Central memory CD8-positive, alpha-beta T cell (primary cell): ENCODE data around the gene SLC66A1.

Experiments
- ATAC-seq: fragments of 150-1000 bp; cut with Tn5 transposase; replicated peaks from 2 replicates; pipeline ENCODE4 v1.10.0; 2022; ENCODE audit warnings: mild to moderate bottlenecking, moderate FRiP score, moderate number of reproducible peaks; ENCODE audit not compliant: poor library complexity, severe bottlenecking; ENCODE audit errors: extremely low read depth
- DNase-seq, 2 donors: peaks; one replicate each; pipeline ENCODE4 v3.0.0; 2021; ENCODE audit warnings: low spot score in 2 of 2
- H3K27ac Mint-ChIP-seq: one replicate; pipeline ENCODE4 v1.8.0; 2022; ENCODE audit warnings: low read depth, mild to moderate bottlenecking, moderate library complexity, mixed read lengths
- H3K27me3 Mint-ChIP-seq: one replicate; pipeline ENCODE4 v1.8.0; 2022; ENCODE audit warnings: mixed read lengths
- H3K36me3 Mint-ChIP-seq: one replicate; pipeline ENCODE4 v1.8.0; 2022; ENCODE audit warnings: mild to moderate bottlenecking, moderate library complexity, mixed read lengths; ENCODE audit not compliant: insufficient read depth
- H3K4me1 Mint-ChIP-seq: one replicate; pipeline ENCODE4 v1.8.0; 2022; ENCODE audit warnings: mixed read lengths
- H3K4me3 Mint-ChIP-seq: one replicate; pipeline ENCODE4 v1.8.0; 2022; ENCODE audit warnings: mild to moderate bottlenecking, moderate library complexity, mixed read lengths
- H3K9me3 Mint-ChIP-seq: one replicate; pipeline ENCODE4 v1.8.0; 2022; ENCODE audit warnings: mixed read lengths

The SLC66A1 gene

GRCh38 chr1:19323987-19324664 lies 12.0 kb downstream of the SLC66A1 start:
- Mint-ChIP-seq H3K36me3 (peaks cover 49% of the 10 kb centered on the region), H3K27me3 (no peaks in the 10 kb centered on the region), H3K27ac (peak overlapping the region; percentile 55), H3K9me3 (no peaks in the 10 kb centered on the region), H3K4me1 (peaks cover 10% of the 10 kb centered on the region), H3K4me3 (no peak overlapping the region)
- ATAC-seq (no peak), DNase-seq (no peak)

- no peak for DNase-seq
- H3K36me3 Mint-ChIP-seq, result peaks cover 50% of the 10 kb centered on the region
- no peaks in the 10 kb centered on the region for H3K9me3 Mint-ChIP-seq
- no peak overlapping the region for H3K4me3 Mint-ChIP-seq
- no peaks in the 10 kb centered on the region for H3K27me3 Mint-ChIP-seq
- no peak for ATAC-seq
- peaks cover 10% of the 10 kb centered on the region for H3K4me1 Mint-ChIP-seq
- peak overlapping the region; percentile 55 for H3K27ac Mint-ChIP-seq
Measured at GRCh38 chr1:19324665-19324990, 12.5 kb downstream of the SLC66A1 start.

- Mint-ChIP-seq H3K9me3 (no peaks in the 10 kb centered on the region), H3K4me3 (no peak overlapping the region)
- ATAC-seq, result no peak
Measured at GRCh38 chr1:19325368-19325957, 13.3 kb downstream of the SLC66A1 start.

GRCh38 chr1:19325958-19326747 lies 14.0 kb downstream of the SLC66A1 start:
- Mint-ChIP-seq H3K36me3 (peaks cover 51% of the 10 kb centered on the region), H3K4me1 (peaks cover 10% of the 10 kb centered on the region), H3K4me3 (no peak overlapping the region), H3K27ac (peak overlapping the region; percentile 29), H3K9me3 (no peaks in the 10 kb centered on the region), H3K27me3 (no peaks in the 10 kb centered on the region)
- ATAC-seq (no peak), DNase-seq (no peak)

More at GRCh38 chr1:19325368-19325957, 13.3 kb downstream of the SLC66A1 start:
- H3K27me3 Mint-ChIP-seq, result no peaks in the 10 kb centered on the region
- DNase-seq, result no peak
- peaks cover 10% of the 10 kb centered on the region for H3K4me1 Mint-ChIP-seq
- H3K27ac Mint-ChIP-seq, result no peak overlapping the region
- H3K36me3 Mint-ChIP-seq, result peaks cover 53% of the 10 kb centered on the region

- peak overlapping the region; percentile 29 for H3K27ac Mint-ChIP-seq
- no peak overlapping the region for H3K4me3 Mint-ChIP-seq
- ATAC-seq (no peak), DNase-seq (no peak)
- no peaks in the 10 kb centered on the region for H3K9me3 Mint-ChIP-seq
- no peaks in the 10 kb centered on the region for H3K27me3 Mint-ChIP-seq
- peaks cover 9% of the 10 kb centered on the region for H3K4me1 Mint-ChIP-seq
- peaks cover 52% of the 10 kb centered on the region for H3K36me3 Mint-ChIP-seq
Measured at GRCh38 chr1:19326748-19327065, 14.6 kb downstream of the SLC66A1 start.

GRCh38 chr1:19327301-19327700 lies 15.2 kb downstream of the SLC66A1 start:
- ATAC-seq (no peak), DNase-seq (no peak)
- H3K27ac Mint-ChIP-seq, result peak overlapping the region; percentile 71
- H3K4me1 Mint-ChIP-seq, result peaks cover 3% of the 10 kb centered on the region
- H3K4me3 Mint-ChIP-seq, result no peak overlapping the region
- H3K36me3 Mint-ChIP-seq, result peaks cover 50% of the 10 kb centered on the region
- H3K27me3 Mint-ChIP-seq, result no peaks in the 10 kb centered on the region
- no peaks in the 10 kb centered on the region for H3K9me3 Mint-ChIP-seq

GRCh38 chr1:19327736-19328135 lies 15.6 kb downstream of the SLC66A1 start:
- Mint-ChIP-seq H3K4me1 (no peaks in the 10 kb centered on the region), H3K9me3 (no peaks in the 10 kb centered on the region), H3K36me3 (peaks cover 48% of the 10 kb centered on the region), H3K27me3 (no peaks in the 10 kb centered on the region), H3K4me3 (no peak overlapping the region), H3K27ac (peak overlapping the region; percentile 71)
- DNase-seq (no peak), ATAC-seq (no peak)

- Mint-ChIP-seq H3K9me3 (no peaks in the 10 kb centered on the region), H3K27me3 (no peaks in the 10 kb centered on the region), H3K27ac (peak overlapping the region; percentile 71), H3K4me1 (no peaks in the 10 kb centered on the region), H3K36me3 (peaks cover 46% of the 10 kb centered on the region), H3K4me3 (no peak overlapping the region)
- no peak for DNase-seq
- ATAC-seq, result no peak
Measured at GRCh38 chr1:19328486-19328885, 16.4 kb downstream of the SLC66A1 start.

- peak overlapping the region; percentile 65 for H3K27ac Mint-ChIP-seq
- ATAC-seq, result no peak
- H3K9me3 Mint-ChIP-seq, result no peaks in the 10 kb centered on the region
- H3K27me3 Mint-ChIP-seq, result no peaks in the 10 kb centered on the region
- DNase-seq, result no peak
- H3K4me1 Mint-ChIP-seq, result no peaks in the 10 kb centered on the region
- peak overlapping the region; percentile 14 for H3K4me3 Mint-ChIP-seq
- H3K36me3 Mint-ChIP-seq, result peaks cover 43% of the 10 kb centered on the region
Measured at GRCh38 chr1:19329188-19329587, 17.1 kb downstream of the SLC66A1 start.

GRCh38 chr1:19329611-19330010 lies 17.5 kb downstream of the SLC66A1 start:
- Mint-ChIP-seq H3K9me3 (no peaks in the 10 kb centered on the region), H3K36me3 (peaks cover 40% of the 10 kb centered on the region), H3K27ac (peak overlapping the region; percentile 65), H3K27me3 (no peaks in the 10 kb centered on the region), H3K4me1 (no peaks in the 10 kb centered on the region), H3K4me3 (peak overlapping the region; percentile 14)
- DNase-seq (no peak), ATAC-seq (no peak)

- Mint-ChIP-seq H3K27me3 (no peaks in the 10 kb centered on the region), H3K36me3 (peaks cover 35% of the 10 kb centered on the region), H3K4me1 (no peaks in the 10 kb centered on the region), H3K27ac (no peak overlapping the region), H3K4me3 (peak overlapping the region; percentile 14), H3K9me3 (no peaks in the 10 kb centered on the region)
- no peak for ATAC-seq
- DNase-seq, result no peak
Measured at GRCh38 chr1:19330449-19331135, 18.5 kb downstream of the SLC66A1 start.

GRCh38 chr1:19331262-19331878 lies 19.2 kb downstream of the SLC66A1 start:
- H3K36me3 Mint-ChIP-seq, result peaks cover 31% of the 10 kb centered on the region
- H3K9me3 Mint-ChIP-seq, result no peaks in the 10 kb centered on the region
- peak overlapping the region; percentile 57 for H3K27ac Mint-ChIP-seq
- DNase-seq, result no peak
- no peak for ATAC-seq
- no peak overlapping the region for H3K4me3 Mint-ChIP-seq
- no peaks in the 10 kb centered on the region for H3K27me3 Mint-ChIP-seq
- H3K4me1 Mint-ChIP-seq, result no peaks in the 10 kb centered on the region
